Measurements from ENCODE around the gene CNPY1.

The CNPY1 gene

GRCh38 chr7:155483245-155483644 lies 63.1 kb downstream of the CNPY1 start:
- Histone ChIP-seq H3K36me3 (ENCODE audit: control insufficient read depth in 2 of 2, insufficient read depth in 2 of 2, low read length in 2 of 2) (no peaks in the 10 kb centered on the region), H3K27ac (ENCODE audit: low read depth in 2 of 2, low read length in 2 of 2) (no peak overlapping the region), H3K27me3 (ENCODE audit: control insufficient read depth in 2 of 2, insufficient read depth in 2 of 2, low read length in 2 of 2) (peaks cover 12 to 15% of the 10 kb centered on the region in 2 donors), H3K4me1 (ENCODE audit: control insufficient read depth in 2 of 2, insufficient read depth in 2 of 2, low read length in 2 of 2) (no peaks in the 10 kb centered on the region), H3K4me3 (ENCODE audit: low read length in 2 of 2) (no peak overlapping the region), H3K9ac (ENCODE audit: low read depth in 1 of 2, low read length in 2 of 2) (no peak overlapping the region), H3K9me3 (ENCODE audit: control insufficient read depth in 2 of 2, low read length in 2 of 2) (no peaks in the 10 kb centered on the region)

- H3K9me3 ChIP-seq (ENCODE audit: control insufficient read depth in 2 of 2, low read length in 2 of 2): no peaks in the 10 kb centered on the region
- no peak overlapping the region for H3K9ac ChIP-seq (ENCODE audit: low read depth in 1 of 2, low read length in 2 of 2)
- no peaks in the 10 kb centered on the region for H3K4me1 ChIP-seq (ENCODE audit: control insufficient read depth in 2 of 2, insufficient read depth in 2 of 2, low read length in 2 of 2)
- H3K27me3 ChIP-seq (ENCODE audit: control insufficient read depth in 2 of 2, insufficient read depth in 2 of 2, low read length in 2 of 2): peaks cover 12 to 17% of the 10 kb centered on the region in 2 donors
- H3K36me3 ChIP-seq (ENCODE audit: control insufficient read depth in 2 of 2, insufficient read depth in 2 of 2, low read length in 2 of 2): no peaks in the 10 kb centered on the region
- H3K27ac ChIP-seq (ENCODE audit: low read depth in 2 of 2, low read length in 2 of 2): no peak overlapping the region
- H3K4me3 ChIP-seq (ENCODE audit: low read length in 2 of 2): no peak overlapping the region
Observed at GRCh38 chr7:155482511-155483183, 63.7 kb downstream of the CNPY1 start.

- H3K27ac ChIP-seq (ENCODE audit: low read depth in 2 of 2, low read length in 2 of 2): no peak overlapping the region
- no peak overlapping the region for H3K4me3 ChIP-seq (ENCODE audit: low read length in 2 of 2)
- no peaks in the 10 kb centered on the region for H3K9me3 ChIP-seq (ENCODE audit: control insufficient read depth in 2 of 2, low read length in 2 of 2)
- H3K27me3 ChIP-seq (ENCODE audit: control insufficient read depth in 2 of 2, insufficient read depth in 2 of 2, low read length in 2 of 2): peaks cover 16 to 17% of the 10 kb centered on the region in 2 donors
- H3K36me3 ChIP-seq (ENCODE audit: control insufficient read depth in 2 of 2, insufficient read depth in 2 of 2, low read length in 2 of 2): no peaks in the 10 kb centered on the region
- H3K4me1 ChIP-seq (ENCODE audit: control insufficient read depth in 2 of 2, insufficient read depth in 2 of 2, low read length in 2 of 2): no peaks in the 10 kb centered on the region
- H3K9ac ChIP-seq (ENCODE audit: low read depth in 1 of 2, low read length in 2 of 2): no peak overlapping the region
Observed at GRCh38 chr7:155481764-155482163, 64.6 kb downstream of the CNPY1 start.

GRCh38 chr7:155477476-155477875 lies 68.9 kb downstream of the CNPY1 start:
- Histone ChIP-seq H3K9ac (ENCODE audit: low read depth in 1 of 2, low read length in 2 of 2) (no peak overlapping the region), H3K4me1 (ENCODE audit: control insufficient read depth in 2 of 2, insufficient read depth in 2 of 2, low read length in 2 of 2) (no peaks in the 10 kb centered on the region), H3K36me3 (ENCODE audit: control insufficient read depth in 2 of 2, insufficient read depth in 2 of 2, low read length in 2 of 2) (no peaks in the 10 kb centered on the region), H3K27me3 (ENCODE audit: control insufficient read depth in 2 of 2, insufficient read depth in 2 of 2, low read length in 2 of 2) (peaks cover 41 to 51% of the 10 kb centered on the region in 2 donors), H3K27ac (ENCODE audit: low read depth in 2 of 2, low read length in 2 of 2) (no peak overlapping the region), H3K9me3 (ENCODE audit: control insufficient read depth in 2 of 2, low read length in 2 of 2) (peaks cover 0 to 5% of the 10 kb centered on the region in 2 donors), H3K4me3 (ENCODE audit: low read length in 2 of 2) (no peak overlapping the region)

GRCh38 chr7:155471718-155472117 lies 74.6 kb downstream of the CNPY1 start:
- Histone ChIP-seq H3K27ac (ENCODE audit: low read depth in 2 of 2, low read length in 2 of 2) (no peak overlapping the region), H3K4me3 (ENCODE audit: low read length in 2 of 2) (no peak overlapping the region), H3K9ac (ENCODE audit: low read depth in 1 of 2, low read length in 2 of 2) (no peak overlapping the region), H3K36me3 (ENCODE audit: control insufficient read depth in 2 of 2, insufficient read depth in 2 of 2, low read length in 2 of 2) (no peaks in the 10 kb centered on the region), H3K27me3 (ENCODE audit: control insufficient read depth in 2 of 2, insufficient read depth in 2 of 2, low read length in 2 of 2) (peaks cover 75 to 79% of the 10 kb centered on the region in 2 donors), H3K9me3 (ENCODE audit: control insufficient read depth in 2 of 2, low read length in 2 of 2) (peaks cover 0 to 5% of the 10 kb centered on the region in 2 donors), H3K4me1 (ENCODE audit: control insufficient read depth in 2 of 2, insufficient read depth in 2 of 2, low read length in 2 of 2) (no peaks in the 10 kb centered on the region)

GRCh38 chr7:155470686-155471638 lies 75.4 kb downstream of the CNPY1 start:
- no peaks in the 10 kb centered on the region for H3K36me3 ChIP-seq (ENCODE audit: control insufficient read depth in 2 of 2, insufficient read depth in 2 of 2, low read length in 2 of 2)
- H3K27ac ChIP-seq (ENCODE audit: low read depth in 2 of 2, low read length in 2 of 2): no peak overlapping the region
- H3K9ac ChIP-seq (ENCODE audit: low read depth in 1 of 2, low read length in 2 of 2): no peak overlapping the region
- peaks cover 77 to 80% of the 10 kb centered on the region in 2 donors for H3K27me3 ChIP-seq (ENCODE audit: control insufficient read depth in 2 of 2, insufficient read depth in 2 of 2, low read length in 2 of 2)
- H3K4me1 ChIP-seq (ENCODE audit: control insufficient read depth in 2 of 2, insufficient read depth in 2 of 2, low read length in 2 of 2): no peaks in the 10 kb centered on the region
- peaks cover 0 to 5% of the 10 kb centered on the region in 2 donors for H3K9me3 ChIP-seq (ENCODE audit: control insufficient read depth in 2 of 2, low read length in 2 of 2)
- no peak overlapping the region for H3K4me3 ChIP-seq (ENCODE audit: low read length in 2 of 2)

GRCh38 chr7:155470186-155470487 lies 76.2 kb downstream of the CNPY1 start:
- Histone ChIP-seq H3K9me3 (ENCODE audit: control insufficient read depth in 2 of 2, low read length in 2 of 2) (no peaks in the 10 kb centered on the region), H3K4me1 (ENCODE audit: control insufficient read depth in 2 of 2, insufficient read depth in 2 of 2, low read length in 2 of 2) (no peaks in the 10 kb centered on the region), H3K27me3 (ENCODE audit: control insufficient read depth in 2 of 2, insufficient read depth in 2 of 2, low read length in 2 of 2) (peaks cover 80% of the 10 kb centered on the region in 2 donors), H3K36me3 (ENCODE audit: control insufficient read depth in 2 of 2, insufficient read depth in 2 of 2, low read length in 2 of 2) (no peaks in the 10 kb centered on the region), H3K27ac (ENCODE audit: low read depth in 2 of 2, low read length in 2 of 2) (no peak overlapping the region), H3K4me3 (ENCODE audit: low read length in 2 of 2) (no peak overlapping the region), H3K9ac (ENCODE audit: low read depth in 1 of 2, low read length in 2 of 2) (no peak overlapping the region)

- Histone ChIP-seq H3K4me3 (ENCODE audit: low read length in 2 of 2) (no peak overlapping the region), H3K9me3 (ENCODE audit: control insufficient read depth in 2 of 2, low read length in 2 of 2) (no peaks in the 10 kb centered on the region), H3K36me3 (ENCODE audit: control insufficient read depth in 2 of 2, insufficient read depth in 2 of 2, low read length in 2 of 2) (no peaks in the 10 kb centered on the region), H3K27me3 (ENCODE audit: control insufficient read depth in 2 of 2, insufficient read depth in 2 of 2, low read length in 2 of 2) (peaks cover 78 to 82% of the 10 kb centered on the region in 2 donors), H3K4me1 (ENCODE audit: control insufficient read depth in 2 of 2, insufficient read depth in 2 of 2, low read length in 2 of 2) (no peaks in the 10 kb centered on the region), H3K9ac (ENCODE audit: low read depth in 1 of 2, low read length in 2 of 2) (no peak overlapping the region), H3K27ac (ENCODE audit: low read depth in 2 of 2, low read length in 2 of 2) (no peak overlapping the region)
Observed at GRCh38 chr7:155469311-155470185, 76.8 kb downstream of the CNPY1 start.

DNA sequence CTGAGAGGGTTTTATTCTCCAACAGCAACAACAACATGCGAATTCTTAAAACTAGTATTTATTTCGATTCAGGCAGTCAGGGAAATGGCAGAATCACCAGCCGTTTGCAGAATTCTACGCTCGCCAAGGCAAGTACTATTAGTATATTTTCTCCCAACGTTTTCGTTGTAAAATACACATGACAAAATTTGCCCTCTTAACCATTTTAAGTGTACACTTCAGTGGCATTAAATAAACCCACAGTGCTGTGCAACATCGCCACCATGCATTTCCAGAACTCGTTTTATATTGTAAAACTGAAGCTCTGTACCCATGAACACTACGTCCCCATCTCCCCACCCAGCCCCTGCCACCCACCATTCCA lies 77.6 kb downstream of the CNPY1 start:
- Histone ChIP-seq H3K4me3 (ENCODE audit: low read length in 2 of 2) (no peak overlapping the region), H3K27me3 (ENCODE audit: control insufficient read depth in 2 of 2, insufficient read depth in 2 of 2, low read length in 2 of 2) (peaks cover 75 to 80% of the 10 kb centered on the region in 2 donors)

More for the DNA sequence above, 77.6 kb downstream of the CNPY1 start:
- H3K9me3 ChIP-seq (ENCODE audit: control insufficient read depth in 2 of 2, low read length in 2 of 2): no peaks in the 10 kb centered on the region
- no peak overlapping the region for H3K27ac ChIP-seq (ENCODE audit: low read depth in 2 of 2, low read length in 2 of 2)
- no peaks in the 10 kb centered on the region for H3K4me1 ChIP-seq (ENCODE audit: control insufficient read depth in 2 of 2, insufficient read depth in 2 of 2, low read length in 2 of 2)
- H3K36me3 ChIP-seq (ENCODE audit: control insufficient read depth in 2 of 2, insufficient read depth in 2 of 2, low read length in 2 of 2): no peaks in the 10 kb centered on the region
- H3K9ac ChIP-seq (ENCODE audit: low read depth in 1 of 2, low read length in 2 of 2): no peak overlapping the region

Data from mucosa of rectum (tissue), 2 donors.